Left renal pelvis (tissue), 4 donors: ENCODE data around the gene TSPAN14. TPM values are rescaled to one million over a fixed set of nuclear protein-coding genes. Genes with fewer than 3 reads are reported as not detected.
"Not testable (repeated sequence)": the region's sequence is repeated elsewhere in the genome, so short reads cannot be mapped to it uniquely, and the experiment has no call there.

ENCODE experiments used
- DNase-seq, 4 donors: peaks; one replicate each; pipeline ENCODE4 v3.0.0-alpha.2; 2013; ENCODE audit warnings: low read depth in 4 of 4, low spot score in 3 of 4
- polyA plus RNA-seq, 4 donors: library from polyadenylated mRNA; unstranded; fragments of 120-200 nt; gene quantifications; one replicate each; pipeline ENCODE4 v1.2.1, GENCODE V29; 2013; ENCODE audit not compliant: insufficient read length in 4 of 4

The TSPAN14 gene
- polyA plus RNA-seq = 100 to 1,000 TPM in 1 of 4 donors, 10 to 100 TPM in 3; 83.7 to 101 (median 91.8) TPM

- DNase-seq = peak in 2 of 4 donors; percentile 60
These were observed at the start of gene TSPAN14 for GRCh38 chr10:80453842-80454512. TSPAN14 (plus strand) TSS chr10:80454310; CDS start chr10:80489234, 34,924 bp downstream.

DNA sequence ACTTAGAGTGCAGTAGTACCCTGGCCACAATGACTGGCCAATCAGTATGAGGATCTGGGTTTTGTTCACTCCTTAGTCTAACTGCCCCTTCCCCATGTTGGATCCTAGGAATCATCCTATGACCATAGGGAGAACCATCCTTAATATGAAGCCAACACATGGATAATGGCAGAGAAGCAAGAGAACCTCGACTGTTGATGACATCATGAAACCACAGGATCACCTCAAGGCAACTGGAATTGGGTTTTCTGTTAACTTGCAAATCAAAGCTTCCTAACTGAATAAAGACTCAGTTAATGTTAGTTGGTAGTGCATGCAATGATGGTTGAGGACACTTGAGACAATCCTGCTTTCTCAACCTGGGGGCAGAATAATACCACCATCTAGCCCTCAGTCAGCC lies 49.1 kb upstream of the TSPAN14 start:
- no peak for DNase-seq

DNA sequence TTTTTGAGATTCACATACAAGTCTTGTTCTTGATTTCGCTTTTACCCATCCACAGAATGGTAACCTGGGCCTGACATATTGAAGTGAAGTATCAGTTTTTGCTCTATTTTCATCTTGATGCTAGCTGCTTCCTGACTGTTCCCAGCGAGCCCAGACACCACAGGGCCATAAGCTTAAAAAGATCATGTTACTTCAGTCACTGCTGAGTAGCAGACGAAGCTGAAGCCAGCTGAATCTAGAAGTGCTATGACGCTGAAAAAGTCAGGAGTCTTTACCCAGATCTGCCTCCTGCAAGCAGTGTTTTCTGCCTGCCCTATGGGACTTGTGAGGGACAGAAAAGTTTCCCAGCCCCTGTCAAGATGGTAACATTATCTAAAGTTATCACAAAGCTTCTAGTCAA lies 48.5 kb upstream of the TSPAN14 start:
- DNase-seq = no peak

DNA sequence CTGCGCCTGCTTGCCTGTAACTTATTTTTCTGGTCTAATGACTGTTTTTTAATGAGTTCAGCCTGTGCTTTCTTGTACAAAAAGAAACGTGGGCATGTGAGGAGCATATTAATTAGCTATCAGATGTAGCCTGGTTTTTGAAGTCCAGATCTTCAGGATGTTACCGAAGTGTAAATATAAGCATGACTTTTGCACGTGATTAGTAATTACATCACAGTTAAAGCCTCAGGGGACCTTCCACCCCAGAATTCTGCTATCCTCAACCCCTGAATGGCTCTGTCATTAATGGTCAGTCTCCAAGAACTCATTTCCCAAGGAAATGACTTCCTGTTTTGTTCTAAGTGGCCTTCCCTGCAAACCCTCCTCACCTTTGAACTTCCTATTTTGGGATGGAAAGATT lies 47.9 kb upstream of the TSPAN14 start:
- no peak for DNase-seq

DNA sequence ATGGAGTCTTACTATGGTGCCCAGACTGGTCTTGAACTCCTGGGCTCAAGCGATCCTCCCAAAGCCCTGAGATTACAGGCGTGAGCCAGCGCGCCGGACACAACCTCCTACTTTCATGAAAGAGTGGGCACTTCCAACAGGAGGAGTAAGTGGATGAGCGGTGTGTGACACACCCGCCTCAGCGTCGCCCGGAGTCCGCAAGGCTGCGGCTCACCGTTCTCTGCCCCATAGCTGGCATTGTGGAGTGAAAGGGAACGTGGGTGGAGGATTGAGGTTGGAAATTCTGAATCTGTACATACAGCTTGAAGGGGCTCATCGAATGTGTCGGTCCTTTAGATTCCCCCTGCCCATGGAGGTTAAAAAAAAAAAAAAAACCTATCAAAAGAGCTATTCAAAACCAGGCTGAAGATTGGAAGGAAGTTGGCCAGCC lies 46.3 kb upstream of the TSPAN14 start:
- no peak for DNase-seq

- peak in 2 of 4 donors; percentile 64 to 67 for DNase-seq
These were observed 45.6 kb upstream of the TSPAN14 start, which contains the start of gene PRXL2A for GRCh38 chr10:80408242-80409101. PRXL2A (plus strand) TSS chr10:80408551; CDS start chr10:80420468, 11,917 bp downstream.

DNA sequence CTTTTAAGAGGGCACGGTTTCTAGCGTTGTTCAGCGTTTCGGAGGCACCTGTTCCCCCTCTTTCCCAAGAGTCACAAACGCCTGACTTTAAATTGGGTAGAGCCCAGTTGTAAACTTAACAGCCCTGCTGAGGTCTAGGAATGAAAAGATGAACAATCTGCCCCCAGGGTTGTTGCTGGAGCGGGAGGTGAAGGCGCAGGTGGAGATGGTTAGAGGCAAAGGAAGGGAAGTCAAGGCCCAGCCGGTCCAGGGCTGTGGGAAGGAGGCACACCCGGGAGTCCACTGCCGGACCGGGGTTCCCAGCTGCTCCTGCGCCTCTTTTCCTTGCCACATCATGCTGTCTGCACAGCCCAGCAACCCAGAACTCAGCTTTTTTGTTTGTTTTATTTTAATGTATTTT lies 45.0 kb upstream of the TSPAN14 start:
- no peak for DNase-seq

GRCh38 chr10:80410122-80410521 lies 44.0 kb upstream of the TSPAN14 start:
- DNase-seq = no peak

DNA sequence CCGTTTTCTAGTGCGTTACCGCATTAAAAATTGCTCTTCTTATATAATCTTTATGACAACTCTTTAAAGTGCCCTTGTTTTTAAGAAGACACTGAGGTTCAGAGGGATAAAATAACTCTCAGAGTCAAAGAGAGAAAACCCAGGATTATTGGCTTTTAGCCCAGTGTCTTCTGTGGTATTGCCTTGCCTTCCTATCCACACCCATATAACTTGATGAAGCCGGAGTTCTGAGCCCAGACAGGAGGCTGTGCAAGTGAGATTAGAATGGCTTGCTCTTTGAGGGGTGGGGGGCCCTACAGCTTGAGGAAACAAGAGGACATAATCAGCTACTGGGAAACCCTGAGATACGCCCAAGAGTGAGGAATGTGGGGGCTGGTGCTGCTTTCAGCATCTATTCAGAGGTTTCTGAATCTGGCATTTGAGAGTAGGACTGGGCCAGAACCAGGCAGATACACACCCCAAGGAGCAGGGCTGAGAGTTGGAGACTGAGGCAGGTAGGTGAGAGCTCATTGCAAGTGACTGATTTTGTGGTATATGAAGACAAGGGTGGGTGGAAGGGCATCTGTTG lies 43.4 kb upstream of the TSPAN14 start:
- no peak for DNase-seq

- DNase-seq = no peak
These were observed 42.8 kb upstream of the TSPAN14 start for GRCh38 chr10:80411267-80411668.

DNA sequence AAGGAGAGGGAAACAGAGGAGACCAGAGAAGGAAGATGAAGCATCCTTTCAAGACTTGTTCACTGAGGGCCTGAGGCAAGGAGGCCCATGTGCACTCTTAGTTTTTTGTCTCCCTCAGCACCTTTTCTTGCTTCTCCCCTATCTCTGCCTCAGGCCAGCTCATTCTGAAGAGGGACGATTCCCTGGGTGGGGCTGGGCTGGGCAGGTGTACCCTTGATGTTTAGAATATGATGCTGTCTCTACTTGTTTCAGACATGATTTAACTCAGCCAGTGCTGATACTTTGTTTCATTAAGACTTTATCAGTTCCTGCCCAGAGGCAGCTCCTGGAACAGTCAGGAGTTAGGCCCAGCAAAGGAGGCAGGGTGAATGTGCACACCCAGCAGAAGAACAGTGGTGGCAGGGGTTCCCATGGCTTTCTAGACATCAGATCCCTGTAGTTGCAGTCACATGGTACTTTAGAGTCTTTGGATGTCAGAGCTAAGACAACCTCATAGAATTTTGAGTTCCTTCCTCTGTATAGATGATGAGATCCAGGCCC lies 42.4 kb upstream of the TSPAN14 start:
- DNase-seq = no peak

DNA sequence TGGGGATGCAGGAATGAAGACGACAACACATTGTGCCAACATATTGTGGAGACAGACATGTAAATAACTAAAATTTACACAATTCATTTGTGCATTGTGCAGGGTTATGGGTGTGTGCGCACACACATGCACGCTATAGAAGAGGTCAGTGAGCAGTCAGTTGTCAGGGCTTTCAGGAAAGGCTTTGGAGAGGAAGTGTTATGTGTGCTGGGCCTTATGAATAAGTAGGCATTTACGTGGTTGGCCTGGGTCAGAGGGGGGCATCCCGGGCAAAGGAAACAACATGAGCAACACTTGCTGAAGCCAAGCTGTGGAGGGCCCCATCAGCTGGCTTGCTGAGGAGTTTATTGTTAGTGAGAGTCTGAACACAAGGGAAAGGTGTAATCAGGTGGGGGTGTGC lies 41.6 kb upstream of the TSPAN14 start:
- DNase-seq = no peak

GRCh38 chr10:80413271-80413996 lies 40.7 kb upstream of the TSPAN14 start:
- peak in 1 of 4 donors; percentile 50 for DNase-seq

DNA sequence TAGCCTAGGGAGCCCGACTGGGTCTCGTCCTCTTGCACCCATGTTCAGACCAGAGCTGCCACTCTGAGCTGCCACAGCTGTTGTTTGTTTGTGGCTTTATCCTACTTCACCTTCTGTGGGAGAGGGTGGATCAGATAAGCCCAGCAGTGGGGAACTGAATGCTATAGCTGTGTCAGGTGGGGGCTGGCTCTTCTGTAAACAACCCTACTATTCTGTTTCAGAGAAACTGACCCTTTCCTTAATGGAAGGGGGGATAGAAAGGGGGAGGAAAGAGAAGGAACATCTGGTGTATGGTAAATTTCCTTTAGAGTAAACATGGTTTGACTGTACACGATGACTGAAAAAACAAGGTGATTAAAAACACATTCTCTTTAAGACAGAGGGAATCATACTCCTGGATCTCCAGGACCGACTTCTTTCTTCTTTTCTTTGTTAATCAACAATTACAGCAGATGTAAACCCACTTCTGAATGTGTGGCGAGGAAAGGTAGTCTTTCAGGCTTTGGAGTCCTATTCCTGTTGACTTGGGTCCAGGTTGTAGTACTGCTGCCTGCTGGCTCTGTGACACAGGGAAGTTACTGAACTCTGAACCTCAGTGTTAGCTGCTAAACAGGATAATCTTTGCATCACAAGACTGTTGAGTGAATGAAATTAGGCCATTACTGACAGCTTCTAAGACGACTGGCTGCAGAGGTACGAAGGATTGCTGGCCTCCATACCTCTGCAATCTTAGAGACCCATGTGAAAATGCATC lies 39.8 kb upstream of the TSPAN14 start:
- peak in 2 of 4 donors; percentile 54 to 57 for DNase-seq

DNA sequence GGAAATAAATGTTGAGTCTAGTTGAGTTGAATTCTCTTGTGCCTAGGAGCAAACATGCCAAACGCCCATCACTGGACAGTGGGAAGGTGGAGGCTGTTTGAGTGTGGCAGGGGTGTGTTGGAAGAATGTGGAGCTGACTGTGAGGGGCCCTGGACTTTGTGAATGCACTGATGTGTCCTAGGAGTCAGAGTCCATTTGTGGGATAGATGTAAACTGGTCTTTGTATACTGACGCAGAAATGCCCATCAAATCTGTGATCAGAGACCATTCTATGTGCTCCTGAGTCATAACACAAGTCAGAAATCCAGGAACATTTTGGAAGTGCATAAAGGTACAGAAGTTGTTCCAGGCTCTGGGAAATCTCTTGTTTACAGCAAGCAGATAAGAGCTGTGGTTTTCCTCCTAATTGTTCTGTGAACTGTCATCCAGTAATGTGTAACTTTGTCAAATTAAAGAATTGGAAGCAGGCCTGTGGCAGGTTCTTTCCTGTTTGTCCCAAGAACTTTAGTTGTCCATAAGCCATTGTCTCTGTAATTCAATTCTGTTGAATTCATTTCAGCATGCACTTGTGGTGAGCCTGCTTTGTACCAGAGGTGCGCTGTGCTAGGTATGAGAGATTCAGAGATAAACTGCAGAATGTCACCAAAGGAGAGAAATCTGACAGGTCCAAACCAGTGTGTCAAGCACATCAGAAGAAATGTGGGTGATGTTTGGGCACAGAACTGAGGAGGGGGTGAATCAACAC lies 38.2 kb upstream of the TSPAN14 start:
- no peak for DNase-seq

DNA sequence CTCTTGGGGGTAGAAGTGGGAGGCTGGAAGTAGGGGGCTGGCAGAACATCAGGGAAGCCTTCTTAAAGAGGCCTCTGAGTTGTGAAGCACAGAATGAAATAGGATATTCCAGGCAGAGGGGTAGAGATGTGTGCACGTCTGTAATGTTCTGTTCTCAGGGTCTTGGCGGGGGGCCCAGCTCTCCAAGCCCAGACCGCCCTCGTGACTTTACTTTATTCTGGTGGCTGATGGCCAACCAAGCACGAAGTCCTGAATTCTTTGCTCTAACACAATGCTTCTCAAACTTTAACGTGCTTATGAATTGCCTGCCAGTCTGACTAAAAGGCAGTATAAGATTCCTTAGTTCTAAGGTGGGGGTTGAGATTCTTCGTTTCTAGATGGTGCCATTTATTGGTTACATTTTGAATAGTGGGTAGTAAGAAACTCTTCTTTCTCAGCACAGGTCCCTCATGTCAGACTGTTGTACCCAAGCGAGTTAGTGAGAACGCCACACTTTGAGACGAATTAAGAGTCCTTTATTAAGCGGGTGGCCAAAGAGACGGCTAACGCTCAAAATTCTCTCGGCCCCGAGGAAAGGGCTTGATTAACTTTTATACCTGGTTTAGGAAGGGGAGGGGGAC lies 37.5 kb upstream of the TSPAN14 start:
- DNase-seq = peak in 1 of 4 donors; percentile 44

DNA sequence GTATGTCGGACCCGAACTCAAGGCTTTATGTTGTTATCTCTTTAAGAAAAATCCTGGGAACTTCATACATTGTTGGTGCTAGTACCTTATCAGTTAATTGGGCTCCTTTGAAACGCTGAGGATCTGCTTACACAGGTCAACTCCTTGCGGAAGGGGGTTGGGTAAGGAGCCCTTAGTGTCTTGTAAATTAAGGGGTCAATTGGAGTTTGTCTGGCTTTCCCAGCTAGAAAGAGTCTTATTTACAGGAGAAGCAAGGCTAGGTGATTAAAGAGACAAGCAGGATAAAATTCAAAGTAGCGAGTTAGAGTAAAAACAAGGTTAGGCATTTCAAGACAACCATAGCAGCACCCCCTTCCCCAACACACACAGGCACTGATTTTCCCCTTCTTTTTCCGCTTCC lies 36.9 kb upstream of the TSPAN14 start:
- not testable (repeated sequence) for DNase-seq

- DNase-seq = no peak
These were observed 32.9 kb upstream of the TSPAN14 start for GRCh38 chr10:80421050-80421706.
